A673 (cell line): ENCODE data around the gene TRAK1. TPM values are rescaled to one million over a fixed set of nuclear protein-coding genes. Genes with fewer than 3 reads are reported as not detected.
A peak's percentile ranks its signal among the peaks of the same experiment; 100 is the strongest.

Source experiments
- Bru-seq: library from RNA; stranded (reverse); fragments of 400-500 nt; gene quantifications from one replicate; lab custom pipeline; 2021; lab: Mats Ljungman, UMichigan
- BruChase-seq, 2 experiments: library from RNA; stranded (reverse); fragments of 400-500 nt; gene quantifications; one replicate each; lab custom pipeline; 2021; lab: Mats Ljungman, UMichigan
- BruUV-seq: library from RNA; stranded (reverse); fragments of 400-500 nt; replicated peaks from 2 replicates; lab custom pipeline; 2021; lab: Mats Ljungman, UMichigan
- CTCF ChIA-PET: fragments of 300-600 bp; sonication (Branson Sonifier 250); formaldehyde crosslinking; loops from one replicate; lab custom pipeline; 2022; ENCODE audit warnings: antibody characterized with exemption; lab: Charles Lee
- POLR2A ChIA-PET: fragments of 300-600 bp; sonication (Branson Sonifier 250); formaldehyde crosslinking; loops from one replicate; lab custom pipeline; 2022; ENCODE audit warnings: antibody characterized with exemption; ENCODE audit not compliant: low non-redundant PET; lab: Charles Lee
- DNase-seq: peaks from one replicate; pipeline ENCODE4 v3.0.0-alpha.2; 2015; ENCODE audit warnings: low spot score
- H3K27ac ChIP-seq: fragments of 200-600 bp; sonication (generic); 2 replicates; pipeline ENCODE4 v1.5.1; 2016; ENCODE audit warnings: mixed run types, low read depth, mild to moderate bottlenecking, mixed read lengths, antibody characterized with exemption, low read length; ENCODE audit not compliant: poor library complexity, severe bottlenecking
- H3K27me3 ChIP-seq: fragments of 200-600 bp; sonication (generic); replicated peaks from 2 replicates; pipeline ENCODE4 v1.6.1; 2017; ENCODE audit warnings: mixed run types, low read depth, mild to moderate bottlenecking, mixed read lengths, antibody characterized with exemption, low read length; ENCODE audit not compliant: insufficient read depth, poor library complexity
- H3K36me3 ChIP-seq: fragments of 200-600 bp; sonication (generic); 2 replicates; pipeline ENCODE4 v1.6.1; 2016; ENCODE audit warnings: mixed run types, mild to moderate bottlenecking, mixed read lengths, antibody characterized with exemption, low read length; ENCODE audit not compliant: insufficient read depth, poor library complexity, severe bottlenecking
- H3K4me1 ChIP-seq: fragments of 200-600 bp; sonication (generic); 2 replicates; pipeline ENCODE4 v1.6.1; 2017; ENCODE audit warnings: mixed run types, mild to moderate bottlenecking, mixed read lengths, antibody characterized with exemption, low read length; ENCODE audit not compliant: insufficient read depth, poor library complexity, severe bottlenecking
- H3K4me3 ChIP-seq: fragments of 200-600 bp; sonication (generic); 2 replicates; pipeline ENCODE4 v1.5.1; 2016; ENCODE audit warnings: low read depth, mixed run types, mild to moderate bottlenecking, mixed read lengths, low read length; ENCODE audit not compliant: poor library complexity, severe bottlenecking
- H3K9me3 ChIP-seq: fragments of 200-600 bp; sonication (generic); 2 replicates; pipeline ENCODE4 v1.6.1; 2016; ENCODE audit warnings: mixed run types, low read depth, mild to moderate bottlenecking, mixed read lengths, antibody characterized with exemption, low read length; ENCODE audit not compliant: poor library complexity, severe bottlenecking
- CTCF ChIP-seq: fragments of 300-800, 200-600 bp; sonication (generic); conservative IDR thresholded peaks from 2 replicates; pipeline ENCODE4 v1.5.1; 2017; ENCODE audit warnings: low read depth, mild to moderate bottlenecking, antibody characterized with exemption, low read length, moderate library complexity, mixed read lengths
- EZH2 ChIP-seq: fragments of 200-600 bp; sonication (generic); IDR thresholded peaks from 2 replicates; pipeline ENCODE4 v1.6.1; 2017; ENCODE audit warnings: borderline replicate concordance, low read depth, mild to moderate bottlenecking, mixed read lengths, antibody characterized with exemption, low read length; ENCODE audit not compliant: poor library complexity, severe bottlenecking
- intact Hi-C: fragments of 100-400 bp; cut with micrococcal nuclease; formaldehyde crosslinking; loops from one replicate; pipeline ENCODE4 v1.10.0; 2022; ENCODE audit not compliant: unreplicated experiment
- long read RNA-seq: library from polyadenylated mRNA; stranded (forward); transcript quantifications from one replicate; pipeline ENCODE4 v2.0.0, GENCODE V29; 2022
- total RNA-seq: library from RNA; stranded (reverse); gene quantifications from 2 replicates; pipeline ENCODE4 v1.2.3, GENCODE V29; 2021

The TRAK1 gene
- total RNA-seq (16.3 and 21.1 TPM in 2 replicates), Bru-seq, nascent RNA (percentile 65 among the genes with signal in this experiment), BruChase-seq, experiment 1, labeled RNA remaining after a 2-hour chase (percentile 63 among the genes with signal in this experiment), BruChase-seq, experiment 2, labeled RNA remaining after a 6-hour chase (percentile 67 among the genes with signal in this experiment)
- long read RNA-seq, full-length matches to known transcripts: 2 of 29 reads
- long read RNA-seq, partial matches to known transcripts: 12 of 29 reads
- long read RNA-seq, other reads (novel, unspliced or antisense): 15 of 29 reads

GRCh38 chr3:42090973-42091731, at the start of gene TRAK1:
Gene TRAK1 (plus strand): TSS chr3:42091357. CDS start chr3:42091470, 113 bp downstream.
- no TSS peak for BruUV-seq
- TF ChIP-seq EZH2 (no peak), CTCF (no peak)
- Histone ChIP-seq H3K4me3 (no peak within 1 kb of the TSS), H3K27me3 (no peaks in the 10 kb centered on the region), H3K36me3 (no peaks in the 10 kb centered on the region), H3K27ac (no peak within 1 kb of the TSS), H3K4me1 (no peaks in the 10 kb centered on the region), H3K9me3 (no peaks in the 10 kb centered on the region)
- ChIA-PET POLR2A (no interaction called here), CTCF (no interaction called here)
- intact Hi-C loops: loop anchor here (10.0 kb wide), 1 partner anchor 76 kb away; no protein-coding TSS in a partner anchor
- no peak for DNase-seq

- POLR2A ChIA-PET: no interaction called here
- Histone ChIP-seq H3K9me3 (no peaks in the 10 kb centered on the region), H3K4me3 (no peak overlapping the region), H3K27me3 (no peaks in the 10 kb centered on the region), H3K4me1 (peaks cover 9% of the 10 kb centered on the region), H3K36me3 (no peaks in the 10 kb centered on the region), H3K27ac (no peak overlapping the region)
- BruUV-seq: no TSS peak
- CTCF ChIA-PET: no interaction called here
- no peak for DNase-seq
- intact Hi-C loops: no loop called here
- TF ChIP-seq EZH2 (no peak), CTCF (no peak)
Observed at GRCh38 chr3:42042747-42043098, 48.4 kb upstream of the TRAK1 start.

- TF ChIP-seq EZH2 (no peak), CTCF (no peak)
- intact Hi-C loops: no loop called here
- POLR2A ChIA-PET: no interaction called here
- CTCF ChIA-PET: no interaction called here
- no TSS peak for BruUV-seq
- Histone ChIP-seq H3K4me3 (no peak overlapping the region), H3K9me3 (no peaks in the 10 kb centered on the region), H3K27me3 (no peaks in the 10 kb centered on the region), H3K36me3 (no peaks in the 10 kb centered on the region), H3K4me1 (peaks cover 9% of the 10 kb centered on the region), H3K27ac (no peak overlapping the region)
- no peak for DNase-seq
Observed at GRCh38 chr3:42043099-42043813, 47.9 kb upstream of the TRAK1 start.
